MM.1S (cell line): ENCODE results near the gene CD300E.

Experiments used
- EZH2 ChIP-seq: fragments of 300-600 bp; sonication (generic); optimal IDR thresholded peaks from 2 replicates; pipeline ENCODE3; 2017; ENCODE audit warnings: low read depth, mild to moderate bottlenecking, antibody characterized with exemption, low read length, mixed read lengths
- EZH2phosphoT487 ChIP-seq: fragments of 300-600 bp; sonication (generic); IDR thresholded peaks from 2 replicates; pipeline ENCODE4 v1.6.1; 2018; ENCODE audit warnings: antibody characterized with exemption, low read length
- TF ChIP-seq, protein P1 (sequence below): fragments of 300-600 bp; sonication (generic); IDR thresholded peaks from 2 replicates; pipeline ENCODE4 v1.5.1; 2016; ENCODE audit warnings: antibody characterized with exemption, low read length, mixed read lengths

DNA sequence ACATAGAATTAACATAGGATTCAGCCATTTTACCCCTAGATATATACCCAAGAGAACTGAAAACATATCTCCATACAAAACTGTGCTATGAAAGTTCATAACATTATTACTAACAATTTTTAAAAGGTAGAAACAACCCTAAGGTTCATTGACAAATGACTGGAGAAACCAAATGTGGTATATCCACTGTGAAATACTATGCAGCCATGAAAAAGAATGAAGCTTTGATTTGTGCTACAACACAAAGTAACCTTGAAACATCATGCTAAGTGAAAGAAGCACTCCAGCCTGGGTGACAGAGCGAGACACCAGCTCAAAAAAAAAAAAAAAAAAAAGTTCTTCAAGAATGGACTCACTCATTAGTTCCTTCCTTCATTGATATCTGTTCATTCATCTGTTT, 32.0 kb downstream of the CD300E start:
- TF ChIP-seq, protein P1, sequence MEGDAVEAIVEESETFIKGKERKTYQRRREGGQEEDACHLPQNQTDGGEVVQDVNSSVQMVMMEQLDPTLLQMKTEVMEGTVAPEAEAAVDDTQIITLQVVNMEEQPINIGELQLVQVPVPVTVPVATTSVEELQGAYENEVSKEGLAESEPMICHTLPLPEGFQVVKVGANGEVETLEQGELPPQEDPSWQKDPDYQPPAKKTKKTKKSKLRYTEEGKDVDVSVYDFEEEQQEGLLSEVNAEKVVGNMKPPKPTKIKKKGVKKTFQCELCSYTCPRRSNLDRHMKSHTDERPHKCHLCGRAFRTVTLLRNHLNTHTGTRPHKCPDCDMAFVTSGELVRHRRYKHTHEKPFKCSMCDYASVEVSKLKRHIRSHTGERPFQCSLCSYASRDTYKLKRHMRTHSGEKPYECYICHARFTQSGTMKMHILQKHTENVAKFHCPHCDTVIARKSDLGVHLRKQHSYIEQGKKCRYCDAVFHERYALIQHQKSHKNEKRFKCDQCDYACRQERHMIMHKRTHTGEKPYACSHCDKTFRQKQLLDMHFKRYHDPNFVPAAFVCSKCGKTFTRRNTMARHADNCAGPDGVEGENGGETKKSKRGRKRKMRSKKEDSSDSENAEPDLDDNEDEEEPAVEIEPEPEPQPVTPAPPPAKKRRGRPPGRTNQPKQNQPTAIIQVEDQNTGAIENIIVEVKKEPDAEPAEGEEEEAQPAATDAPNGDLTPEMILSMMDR: no peak
- TF ChIP-seq EZH2 (no peak), EZH2phosphoT487 (no peak)
